Measurements from ENCODE around the gene SLC46A3.

GRCh38 chr13:28710161-28710560 is 8.6 kb downstream of the SLC46A3 start:
- TF ChIP-seq ELF4 (IDR thresholded peaks at IDR 0.05) (no peak), FOXA1 (IDR thresholded peaks at IDR 0.05) (no peak), L3MBTL2 (conservative IDR thresholded peaks at IDR 0.05) (no peak), ARNT (IDR thresholded peaks at IDR 0.05) (no peak), SP1 (IDR thresholded peaks at IDR 0.05) (no peak), LEF1 (IDR thresholded peaks at IDR 0.05; ENCODE audit: borderline replicate concordance) (no peak), TARDBP (IDR thresholded peaks at IDR 0.05) (no peak), SUZ12 (IDR thresholded peaks at IDR 0.05) (no peak), FOXM1 (IDR thresholded peaks at IDR 0.05; ENCODE audit: borderline replicate concordance) (no peak), NFRKB (IDR thresholded peaks at IDR 0.05) (no peak)

Data from HEK293T (cell line).